Astrocyte (in vitro differentiated cells and primary cell): ENCODE data around the gene PRKRA. TPM values are rescaled to one million over a fixed set of nuclear protein-coding genes. Genes with fewer than 3 reads are reported as not detected.

ENCODE experiments used
- DNase-seq: peaks from one replicate; pipeline ENCODE4 v3.0.0-alpha.2; 2010; ENCODE audit warnings: low read depth
- FAIRE-seq: peaks from 2 replicates; lab custom pipeline; 2011; peaks lifted over from hg19 to GRCh38; lab: Jason Lieb, UNC
- H2AFZ ChIP-seq: 2 replicates; pipeline ENCODE4 v1.6.0; 2012; ENCODE audit warnings: low read depth, low read length, inconsistent platforms
- H3K27ac ChIP-seq: 2 replicates; pipeline ENCODE4 v1.5.1; 2011; ENCODE audit warnings: low read depth, low read length, inconsistent platforms
- H3K27me3 ChIP-seq: 2 replicates; pipeline ENCODE4 v1.6.0; 2011; ENCODE audit warnings: low read length, inconsistent platforms; ENCODE audit not compliant: insufficient read depth
- H3K36me3 ChIP-seq: 2 replicates; pipeline ENCODE4 v1.5.1; 2011; ENCODE audit warnings: low read length, inconsistent platforms; ENCODE audit not compliant: insufficient read depth
- H3K4me1 ChIP-seq: 2 replicates; pipeline ENCODE4 v1.5.1; 2011; ENCODE audit warnings: low read length, inconsistent platforms; ENCODE audit not compliant: insufficient read depth
- H3K4me2 ChIP-seq: 2 replicates; pipeline ENCODE4 v1.6.0; 2012; ENCODE audit warnings: low read length, inconsistent platforms
- H3K4me3 ChIP-seq: 2 replicates; pipeline ENCODE4 v1.5.1; 2011; ENCODE audit warnings: low read depth, mild to moderate bottlenecking, low read length, inconsistent platforms; ENCODE audit not compliant: insufficient read depth
- H3K79me2 ChIP-seq: 2 replicates; pipeline ENCODE4 v1.6.0; 2012; ENCODE audit warnings: mild to moderate bottlenecking, low read length, inconsistent platforms; ENCODE audit not compliant: insufficient read depth
- H3K9ac ChIP-seq: 2 replicates; pipeline ENCODE4 v1.6.0; 2012; ENCODE audit warnings: mild to moderate bottlenecking, low read length, inconsistent platforms
- H3K9me3 ChIP-seq: 2 replicates; pipeline ENCODE4 v1.5.1; 2012; ENCODE audit warnings: low read depth, mild to moderate bottlenecking, low read length, inconsistent platforms; ENCODE audit not compliant: insufficient read depth
- H4K20me1 ChIP-seq: 2 replicates; pipeline ENCODE4 v1.6.0; 2012; ENCODE audit warnings: low read length, inconsistent platforms; ENCODE audit not compliant: insufficient read depth
- H3K27ac Mint-ChIP-seq: one replicate; pipeline ENCODE4 v1.8.0; 2021; ENCODE audit warnings: mild to moderate bottlenecking, mixed read lengths; ENCODE audit not compliant: unreplicated experiment
- H3K27me3 Mint-ChIP-seq: one replicate; pipeline ENCODE4 v1.8.0; 2021; ENCODE audit warnings: low read depth, mixed read lengths; ENCODE audit not compliant: unreplicated experiment
- H3K36me3 Mint-ChIP-seq: one replicate; pipeline ENCODE4 v1.8.0; 2021; ENCODE audit warnings: low read depth, mixed read lengths; ENCODE audit not compliant: unreplicated experiment
- H3K4me1 Mint-ChIP-seq: one replicate; pipeline ENCODE4 v1.8.0; 2021; ENCODE audit warnings: low read depth, mixed read lengths; ENCODE audit not compliant: unreplicated experiment
- H3K4me3 Mint-ChIP-seq: one replicate; pipeline ENCODE4 v1.8.0; 2021; ENCODE audit warnings: mild to moderate bottlenecking, moderate library complexity, mixed read lengths; ENCODE audit not compliant: unreplicated experiment
- H3K9me3 Mint-ChIP-seq: one replicate; pipeline ENCODE4 v1.8.0; 2021; ENCODE audit warnings: mild to moderate bottlenecking, mixed read lengths; ENCODE audit not compliant: unreplicated experiment
- EZH2 ChIP-seq: IDR thresholded peaks from 2 replicates; pipeline ENCODE4 v1.6.1; 2012; ENCODE audit warnings: mild to moderate bottlenecking, low read length, inconsistent platforms; ENCODE audit not compliant: insufficient read depth
- total RNA-seq: library from RNA; stranded (reverse); gene quantifications from 2 replicates; pipeline ENCODE4 v1.2.1, GENCODE V29; 2021
- TF ChIP-seq, protein P1 (sequence below): IDR thresholded peaks from 2 replicates; pipeline ENCODE4 v1.5.1; 2011; ENCODE audit warnings: low read depth, mild to moderate bottlenecking, inconsistent platforms, low read length, moderate library complexity; ENCODE audit not compliant: insufficient read depth

PRKRA gene
- total RNA-seq, 1 donor from 2014 or later = 43.2 TPM

DNA sequence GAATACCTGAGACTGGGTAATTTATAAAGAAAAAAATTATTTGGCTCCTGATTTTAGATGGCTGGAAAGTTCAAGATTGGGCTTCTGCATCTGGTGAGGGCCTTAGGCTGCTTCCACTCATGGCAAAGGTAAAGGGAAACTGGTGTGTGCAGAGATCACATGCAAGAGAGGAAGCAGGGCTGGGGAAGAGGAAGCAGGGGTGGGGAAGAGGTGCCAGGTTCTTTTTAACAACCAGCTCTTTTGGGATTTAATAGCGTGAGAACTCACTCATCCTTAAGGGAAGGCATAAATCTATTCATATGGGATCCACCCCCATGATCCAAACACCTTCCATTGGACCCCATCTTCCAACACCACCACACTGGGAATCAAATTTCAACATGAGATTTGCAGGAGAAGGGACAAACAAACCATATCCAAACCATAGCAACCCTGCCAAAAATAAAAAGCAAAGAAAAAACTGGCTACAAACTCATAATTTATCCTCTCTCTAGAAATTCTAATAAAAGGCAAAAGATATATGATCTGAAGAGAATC is 30.4 kb downstream of the PRKRA start:
- Histone ChIP-seq H3K4me3 (no peak overlapping the region), H3K36me3 (no peaks in the 10 kb centered on the region), H2AFZ (no peak overlapping the region), H3K27ac (no peak overlapping the region), H3K9me3 (no peaks in the 10 kb centered on the region), H3K4me1 (no peaks in the 10 kb centered on the region), H4K20me1 (no peaks in the 10 kb centered on the region), H3K79me2 (peaks cover 35% of the 10 kb centered on the region), H3K9ac (no peak overlapping the region), H3K27me3 (no peaks in the 10 kb centered on the region), H3K4me2 (no peak overlapping the region)
- DNase-seq (no peak), FAIRE-seq (no peak)
- TF ChIP-seq EZH2 = no peak
- TF ChIP-seq, protein P1, sequence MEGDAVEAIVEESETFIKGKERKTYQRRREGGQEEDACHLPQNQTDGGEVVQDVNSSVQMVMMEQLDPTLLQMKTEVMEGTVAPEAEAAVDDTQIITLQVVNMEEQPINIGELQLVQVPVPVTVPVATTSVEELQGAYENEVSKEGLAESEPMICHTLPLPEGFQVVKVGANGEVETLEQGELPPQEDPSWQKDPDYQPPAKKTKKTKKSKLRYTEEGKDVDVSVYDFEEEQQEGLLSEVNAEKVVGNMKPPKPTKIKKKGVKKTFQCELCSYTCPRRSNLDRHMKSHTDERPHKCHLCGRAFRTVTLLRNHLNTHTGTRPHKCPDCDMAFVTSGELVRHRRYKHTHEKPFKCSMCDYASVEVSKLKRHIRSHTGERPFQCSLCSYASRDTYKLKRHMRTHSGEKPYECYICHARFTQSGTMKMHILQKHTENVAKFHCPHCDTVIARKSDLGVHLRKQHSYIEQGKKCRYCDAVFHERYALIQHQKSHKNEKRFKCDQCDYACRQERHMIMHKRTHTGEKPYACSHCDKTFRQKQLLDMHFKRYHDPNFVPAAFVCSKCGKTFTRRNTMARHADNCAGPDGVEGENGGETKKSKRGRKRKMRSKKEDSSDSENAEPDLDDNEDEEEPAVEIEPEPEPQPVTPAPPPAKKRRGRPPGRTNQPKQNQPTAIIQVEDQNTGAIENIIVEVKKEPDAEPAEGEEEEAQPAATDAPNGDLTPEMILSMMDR = no peak
- H3K4me1 Mint-ChIP-seq = peaks cover 7% of the 10 kb centered on the region
- H3K4me3 Mint-ChIP-seq = no peak overlapping the region
- H3K9me3 Mint-ChIP-seq = peaks cover 5% of the 10 kb centered on the region
- H3K27ac Mint-ChIP-seq = no peak overlapping the region
- no peaks in the 10 kb centered on the region for H3K27me3 Mint-ChIP-seq
- H3K36me3 Mint-ChIP-seq = peaks cover 10% of the 10 kb centered on the region

DNA sequence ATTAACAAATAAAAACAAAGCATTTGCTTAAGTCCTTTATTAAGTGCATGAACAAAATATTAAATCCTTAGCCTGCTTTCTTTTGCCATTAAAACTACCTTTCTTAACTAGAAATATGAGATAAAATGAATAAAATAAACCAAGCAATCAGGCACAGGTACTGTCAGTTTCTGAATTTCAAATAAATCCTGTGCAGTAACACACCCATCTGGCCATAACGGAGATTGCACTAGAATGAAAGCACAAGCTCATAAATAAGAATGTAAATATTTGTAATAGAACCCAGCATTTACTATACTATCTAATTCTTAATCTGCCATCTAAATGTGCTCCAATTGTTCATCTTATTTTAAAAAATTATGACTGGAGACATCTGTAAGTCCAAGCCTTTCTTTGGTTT is 31.9 kb downstream of the PRKRA start:
- Histone ChIP-seq H3K9ac (no peak overlapping the region), H3K79me2 (peaks cover 35% of the 10 kb centered on the region), H3K9me3 (no peaks in the 10 kb centered on the region), H3K4me2 (no peak overlapping the region), H3K36me3 (no peaks in the 10 kb centered on the region), H3K27me3 (no peaks in the 10 kb centered on the region), H3K4me1 (peaks cover 6% of the 10 kb centered on the region), H3K27ac (no peak overlapping the region), H2AFZ (no peak overlapping the region), H4K20me1 (no peaks in the 10 kb centered on the region), H3K4me3 (no peak overlapping the region)
- Mint-ChIP-seq H3K4me1 (peaks cover 10% of the 10 kb centered on the region), H3K27ac (no peak overlapping the region), H3K4me3 (no peak overlapping the region), H3K36me3 (peaks cover 5% of the 10 kb centered on the region), H3K9me3 (peaks cover 3% of the 10 kb centered on the region), H3K27me3 (no peaks in the 10 kb centered on the region)
- DNase-seq (no peak), FAIRE-seq (no peak)
- no peak for TF ChIP-seq EZH2
- TF ChIP-seq, protein P1 = no peak

DNA sequence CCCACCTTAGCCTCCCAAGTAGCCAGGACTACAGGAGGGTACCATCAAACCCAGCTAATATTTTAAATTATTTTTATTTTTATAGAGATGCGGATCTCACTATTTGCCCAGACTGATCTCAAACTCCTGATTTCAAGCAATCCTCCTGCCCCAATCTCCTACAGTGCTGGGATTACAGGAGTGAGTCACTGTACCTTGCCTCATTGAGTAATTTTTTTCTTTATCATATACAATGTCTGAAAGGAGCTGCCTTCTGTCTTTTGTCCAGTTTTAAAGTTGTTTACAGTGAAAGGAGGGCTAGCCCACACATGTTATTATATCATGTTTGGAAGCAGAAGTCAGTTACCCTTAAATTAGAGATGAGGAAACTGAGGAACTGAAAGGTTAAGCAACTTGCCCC is 32.5 kb downstream of the PRKRA start:
- no peaks in the 10 kb centered on the region for H3K27me3 Mint-ChIP-seq
- FAIRE-seq (no peak), DNase-seq (peak; percentile 8)
- peaks cover 6% of the 10 kb centered on the region for H3K4me1 ChIP-seq
- H4K20me1 ChIP-seq = no peaks in the 10 kb centered on the region
- H3K9me3 Mint-ChIP-seq = peaks cover 3% of the 10 kb centered on the region
- H3K36me3 ChIP-seq = no peaks in the 10 kb centered on the region
- H3K4me2 ChIP-seq = no peak overlapping the region
- H3K9ac ChIP-seq = no peak overlapping the region
- H3K4me3 Mint-ChIP-seq = no peak overlapping the region
- H3K27ac Mint-ChIP-seq = no peak overlapping the region
- no peak overlapping the region for H3K4me3 ChIP-seq
- peaks cover 29% of the 10 kb centered on the region for H3K79me2 ChIP-seq
- no peak overlapping the region for H3K27ac ChIP-seq
- H3K36me3 Mint-ChIP-seq = peaks cover 5% of the 10 kb centered on the region
- peaks cover 10% of the 10 kb centered on the region for H3K4me1 Mint-ChIP-seq
- H3K9me3 ChIP-seq = no peaks in the 10 kb centered on the region
- H3K27me3 ChIP-seq = no peaks in the 10 kb centered on the region
- H2AFZ ChIP-seq = no peak overlapping the region
- TF ChIP-seq EZH2 = no peak
- TF ChIP-seq, protein P1 = no peak
